Glutamatergic neuron (in vitro differentiated cells): Measurements from ENCODE around the gene MPI. TPM values are rescaled to one million over a fixed set of nuclear protein-coding genes. Genes with fewer than 3 reads are reported as not detected.
"Not testable (repeated sequence)": the region's sequence is repeated elsewhere in the genome, so short reads cannot be mapped to it uniquely, and the experiment has no call there.

Experiments
- DNase-seq: peaks from one replicate; pipeline ENCODE4 v3.0.0; 2022
- H3K27ac Mint-ChIP-seq: one replicate; pipeline ENCODE4 v1.8.0; 2020; ENCODE audit warnings: mild to moderate bottlenecking, mixed read lengths, inconsistent platforms; ENCODE audit not compliant: unreplicated experiment
- H3K27me3 Mint-ChIP-seq: one replicate; pipeline ENCODE4 v1.8.0; 2020; ENCODE audit warnings: mild to moderate bottlenecking, moderate library complexity, mixed read lengths, inconsistent platforms; ENCODE audit not compliant: unreplicated experiment
- H3K36me3 Mint-ChIP-seq: one replicate; pipeline ENCODE4 v1.8.0; 2020; ENCODE audit warnings: mild to moderate bottlenecking, mixed read lengths, inconsistent platforms; ENCODE audit not compliant: unreplicated experiment
- H3K4me1 Mint-ChIP-seq: one replicate; pipeline ENCODE4 v1.8.0; 2020; ENCODE audit warnings: mild to moderate bottlenecking, low read depth, mixed read lengths, inconsistent platforms; ENCODE audit not compliant: unreplicated experiment
- H3K4me3 Mint-ChIP-seq: one replicate; pipeline ENCODE4 v1.8.0; 2020; ENCODE audit warnings: mild to moderate bottlenecking, mixed read lengths, inconsistent platforms; ENCODE audit not compliant: unreplicated experiment
- H3K9me3 Mint-ChIP-seq: one replicate; pipeline ENCODE4 v1.8.0; 2020; ENCODE audit warnings: mild to moderate bottlenecking, moderate library complexity, mixed read lengths, inconsistent platforms; ENCODE audit not compliant: unreplicated experiment
- CTCF ChIP-seq: fragments of 200-600 bp; sonication (generic); IDR thresholded peaks from one replicate; pipeline ENCODE4 v1.5.0; 2021; ENCODE audit not compliant: partially characterized antibody, unreplicated experiment
- total RNA-seq: library from RNA; stranded (reverse); fragmentation: NEBNext Ultra II Directional; extraction: Animal tissue kit (Norgen Biotek cat#: 25700); gene quantifications from one replicate; pipeline ENCODE4 v1.2.1, GENCODE V29; 2021; ENCODE audit not compliant: unreplicated experiment

Gene MPI
- total RNA-seq, 1 donor from 2014 or later, result 33.1 TPM

- peak overlapping the region; percentile 95 for H3K27ac Mint-ChIP-seq
- peaks cover 2% of the 10 kb centered on the region for H3K27me3 Mint-ChIP-seq
- no peaks in the 10 kb centered on the region for H3K36me3 Mint-ChIP-seq
- H3K9me3 Mint-ChIP-seq, result peaks cover 4% of the 10 kb centered on the region
- no peak for TF ChIP-seq CTCF
- peaks cover 6% of the 10 kb centered on the region for H3K4me1 Mint-ChIP-seq
- no peak for DNase-seq
- peak overlapping the region; percentile 87 for H3K4me3 Mint-ChIP-seq
Observed at GRCh38 chr15:74890665-74890960, 771 bp downstream of the MPI start.

GRCh38 chr15:74891469-74891868 lies 1.6 kb downstream of the MPI start:
- Mint-ChIP-seq H3K27me3 (peaks cover 2% of the 10 kb centered on the region), H3K36me3 (no peaks in the 10 kb centered on the region), H3K4me3 (no peak overlapping the region), H3K4me1 (peaks cover 6% of the 10 kb centered on the region), H3K9me3 (peaks cover 4% of the 10 kb centered on the region), H3K27ac (no peak overlapping the region)
- DNase-seq, result no peak
- TF ChIP-seq CTCF, result no peak

GRCh38 chr15:74892313-74892712 lies 2.5 kb downstream of the MPI start:
- H3K27me3 Mint-ChIP-seq, result peaks cover 2% of the 10 kb centered on the region
- no peak for TF ChIP-seq CTCF
- no peak overlapping the region for H3K4me3 Mint-ChIP-seq
- peaks cover 4% of the 10 kb centered on the region for H3K9me3 Mint-ChIP-seq
- no peaks in the 10 kb centered on the region for H3K36me3 Mint-ChIP-seq
- DNase-seq, result no peak
- peaks cover 6% of the 10 kb centered on the region for H3K4me1 Mint-ChIP-seq
- no peak overlapping the region for H3K27ac Mint-ChIP-seq

GRCh38 chr15:74892931-74893330 lies 3.1 kb downstream of the MPI start:
- peaks cover 1% of the 10 kb centered on the region for H3K9me3 Mint-ChIP-seq
- H3K4me3 Mint-ChIP-seq, result no peak overlapping the region
- peaks cover 2% of the 10 kb centered on the region for H3K27me3 Mint-ChIP-seq
- DNase-seq, result no peak
- H3K36me3 Mint-ChIP-seq, result no peaks in the 10 kb centered on the region
- TF ChIP-seq CTCF, result no peak
- H3K4me1 Mint-ChIP-seq, result peaks cover 6% of the 10 kb centered on the region
- H3K27ac Mint-ChIP-seq, result no peak overlapping the region

- no peak overlapping the region for H3K4me3 Mint-ChIP-seq
- H3K9me3 Mint-ChIP-seq, result peaks cover 1% of the 10 kb centered on the region
- peaks cover 6% of the 10 kb centered on the region for H3K4me1 Mint-ChIP-seq
- no peak for DNase-seq
- no peaks in the 10 kb centered on the region for H3K36me3 Mint-ChIP-seq
- H3K27me3 Mint-ChIP-seq, result peaks cover 2% of the 10 kb centered on the region
- H3K27ac Mint-ChIP-seq, result no peak overlapping the region
- no peak for TF ChIP-seq CTCF
Observed at GRCh38 chr15:74893627-74894026, 3.8 kb downstream of the MPI start.

- not testable (repeated sequence) for H3K4me3 Mint-ChIP-seq, H3K27me3 Mint-ChIP-seq, H3K36me3 Mint-ChIP-seq, DNase-seq, H3K9me3 Mint-ChIP-seq, H3K27ac Mint-ChIP-seq, H3K4me1 Mint-ChIP-seq
Observed at GRCh38 chr15:74894383-74894782, 4.5 kb downstream of the MPI start.
